Left colon (tissue), 2 donors: ENCODE data around the gene BCL7B. TPM values are rescaled to one million over a fixed set of nuclear protein-coding genes. Genes with fewer than 3 reads are reported as not detected.
A peak's percentile ranks its signal among the peaks of the same experiment; 100 is the strongest.
"Not testable (repeated sequence)": the region's sequence is repeated elsewhere in the genome, so short reads cannot be mapped to it uniquely, and the experiment has no call there.

ENCODE experiments used
- ATAC-seq: fragments of 200-7000 bp; cut with Tn5 transposase; one replicate; pipeline ENCODE4 v1.9.1; 2020; ENCODE audit warnings: mild to moderate bottlenecking, moderate library complexity
- DNase-seq, 2 donors: peaks; one replicate each; pipeline ENCODE4 v3.0.0-alpha.2; 2020
- intact Hi-C, 2 donors: fragments of 100-400 bp; cut with DNase I in 1 of 2; cut with micrococcal nuclease in 1 of 2; formaldehyde crosslinking; loops; one replicate each; pipeline versions ENCODE4 v1.11.2 to v1.14.0; 2022; cut with DNase I, micrococcal nuclease
- total RNA-seq, 2 donors: library from RNA; stranded (reverse); fragmentation: NEBNext Ultra II Directional; extraction: Animal tissue kit (Norgen Biotek cat#: 25700); gene quantifications; one replicate each; pipeline ENCODE4 v1.2.1, GENCODE V29; 2021
- donor health status: DM: no; HTN: no; CAD: no.
- donor health status: DM: yes; HTN: yes; CAD: no.

The BCL7B gene
- total RNA-seq, 2 donors from 2014 or later = 59.0 to 60.8 TPM

- DNase-seq (no peak), ATAC-seq (no peak)
- intact Hi-C loops = no loop called here
Measured at GRCh38 chr7:73544678-73545077, 12.8 kb downstream of the BCL7B start.

- intact Hi-C loops = no loop called here
- DNase-seq (no peak), ATAC-seq (no peak)
Measured at GRCh38 chr7:73541722-73542121, 15.8 kb downstream of the BCL7B start.

GRCh38 chr7:73539709-73540108 is 17.8 kb downstream of the BCL7B start:
- intact Hi-C loops = no loop called here
- no peak for ATAC-seq
- DNase-seq = no peak

GRCh38 chr7:73538510-73538909 is 19.0 kb downstream of the BCL7B start:
- intact Hi-C loops = not testable (repeated sequence)

GRCh38 chr7:73537051-73537450 is 20.4 kb downstream of the BCL7B start:
- ATAC-seq (no peak), DNase-seq (no peak)
- intact Hi-C loops = no loop called here

More at GRCh38 chr7:73538510-73538909, 19.0 kb downstream of the BCL7B start:
- ATAC-seq, DNase-seq: not testable (repeated sequence)

- intact Hi-C loops = no loop called here
- no peak for ATAC-seq
- no peak for DNase-seq
Measured at GRCh38 chr7:73536479-73536878, 21.0 kb downstream of the BCL7B start.

- DNase-seq, ATAC-seq, intact Hi-C loops: not testable (repeated sequence)
Measured at GRCh38 chr7:73535918-73536317, 21.6 kb downstream of the BCL7B start.

GRCh38 chr7:73533742-73534141 is 23.7 kb downstream of the BCL7B start:
- intact Hi-C loops = no loop called here
- no peak for DNase-seq
- no peak for ATAC-seq

GRCh38 chr7:73532224-73532623 is 25.3 kb downstream of the BCL7B start:
- intact Hi-C loops = no loop called here
- DNase-seq (no peak), ATAC-seq (no peak)

- ATAC-seq = no peak
- intact Hi-C loops = no loop called here
Measured at GRCh38 chr7:73530800-73531199, 26.7 kb downstream of the BCL7B start.

GRCh38 chr7:73526896-73527821 is 30.3 kb downstream of the BCL7B start:
- intact Hi-C loops = no loop called here
- ATAC-seq (no peak), DNase-seq (no peak)

More at GRCh38 chr7:73530800-73531199, 26.7 kb downstream of the BCL7B start:
- DNase-seq = no peak

GRCh38 chr7:73526158-73526494 is 31.4 kb downstream of the BCL7B start:
- ATAC-seq, intact Hi-C loops, DNase-seq: not testable (repeated sequence)

GRCh38 chr7:73522105-73522872 is 35.2 kb downstream of the BCL7B start, which contains the start of gene BAZ1B:
BAZ1B (minus strand) TSS chr7:73522293; CDS start chr7:73521933, 360 bp downstream.
- DNase-seq (peak; percentile 97 to 98), ATAC-seq (peak; percentile 94)
- intact Hi-C loops = no loop called here

GRCh38 chr7:73521636-73522104 is 35.8 kb downstream of the BCL7B start:
- intact Hi-C loops = no loop called here
- ATAC-seq (peak; percentile 69), DNase-seq (no peak)

- DNase-seq (peak; percentile 19 to 26), ATAC-seq (no peak)
- intact Hi-C loops = no loop called here
Measured at GRCh38 chr7:73520673-73521635, 36.5 kb downstream of the BCL7B start.

GRCh38 chr7:73519867-73520672 is 37.4 kb downstream of the BCL7B start:
- ATAC-seq (no peak), DNase-seq (peak; percentile 25 to 35)
- intact Hi-C loops = no loop called here

GRCh38 chr7:73518470-73518869 is 39.0 kb downstream of the BCL7B start:
- ATAC-seq (no peak), DNase-seq (no peak)
- intact Hi-C loops = no loop called here
